NCI-H2227 treated with DMSO at 0.1 percent for 48 hours (cell line): Measurements from ENCODE around the gene PLA2G1B.
"Not testable (repeated sequence)": the region's sequence is repeated elsewhere in the genome, so short reads cannot be mapped to it uniquely, and the experiment has no call there.

Source experiments
- DNase-seq: peaks from one replicate; lab custom pipeline; 2025; lab: John Stamatoyannopoulos, UW

Gene PLA2G1B

GRCh38 chr12:120358412-120359100, 31.0 kb upstream of the PLA2G1B start:
- no peak for DNase-seq

DNA sequence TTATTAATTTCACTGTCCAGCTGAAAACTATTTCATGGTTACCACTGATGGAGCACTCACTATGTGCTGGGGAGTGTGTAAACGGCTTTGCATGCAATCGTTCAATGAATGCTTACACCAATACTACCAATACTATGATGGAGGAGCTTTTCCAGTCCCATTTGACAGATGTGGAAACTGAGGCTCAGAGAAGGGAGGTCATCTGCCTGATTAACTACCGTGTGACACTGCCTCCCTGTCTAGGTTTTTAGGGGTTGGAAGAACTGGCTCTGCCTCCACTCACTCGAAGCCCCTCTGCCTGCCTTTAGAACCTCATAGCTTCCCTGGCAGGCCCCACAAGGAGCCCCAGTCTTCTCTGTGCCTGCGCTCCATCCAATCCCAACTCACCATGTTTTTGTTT, 29.5 kb upstream of the PLA2G1B start:
- no peak for DNase-seq

- DNase-seq: peak; percentile 76
Measured at GRCh38 chr12:120356567-120357030, 29.0 kb upstream of the PLA2G1B start.

DNA sequence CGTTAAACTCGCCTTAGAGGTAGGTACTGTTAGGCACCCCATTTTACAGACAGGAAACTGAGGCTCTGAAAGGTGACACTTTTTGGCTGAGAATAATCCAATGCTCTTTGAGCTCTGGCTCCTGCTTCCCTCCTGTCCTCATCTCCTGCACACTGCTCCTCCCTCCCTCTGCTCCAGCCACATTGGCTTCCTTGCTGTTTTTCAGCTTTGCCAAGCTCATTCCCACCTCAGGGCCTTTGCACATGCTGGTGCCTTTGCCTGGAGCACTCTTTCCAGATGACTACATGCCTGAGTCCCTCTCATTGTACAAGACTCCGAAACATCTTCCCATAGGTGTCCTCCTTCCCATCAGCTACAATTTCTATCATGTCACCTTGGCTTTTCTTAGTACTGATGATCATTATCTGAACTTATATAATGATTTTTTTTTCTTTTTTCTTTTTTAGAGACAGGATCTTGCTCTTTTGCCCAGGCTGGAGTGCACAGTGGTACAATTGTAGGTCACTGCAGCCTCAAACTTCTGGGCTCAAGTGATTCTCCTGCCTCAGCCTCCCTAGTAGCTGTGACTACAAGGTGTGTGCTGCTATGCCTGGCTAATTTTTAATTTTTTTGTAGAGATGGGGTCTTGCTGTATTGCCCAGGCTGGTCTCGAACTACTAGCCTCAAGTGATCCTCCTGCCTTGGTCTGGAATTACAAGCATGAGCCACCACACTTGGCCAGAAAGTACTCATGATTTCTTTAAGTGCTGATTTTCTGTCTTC, 26.2 kb upstream of the PLA2G1B start:
- DNase-seq: no peak

GRCh38 chr12:120353136-120353535, 25.6 kb upstream of the PLA2G1B start:
- DNase-seq: no peak

DNA sequence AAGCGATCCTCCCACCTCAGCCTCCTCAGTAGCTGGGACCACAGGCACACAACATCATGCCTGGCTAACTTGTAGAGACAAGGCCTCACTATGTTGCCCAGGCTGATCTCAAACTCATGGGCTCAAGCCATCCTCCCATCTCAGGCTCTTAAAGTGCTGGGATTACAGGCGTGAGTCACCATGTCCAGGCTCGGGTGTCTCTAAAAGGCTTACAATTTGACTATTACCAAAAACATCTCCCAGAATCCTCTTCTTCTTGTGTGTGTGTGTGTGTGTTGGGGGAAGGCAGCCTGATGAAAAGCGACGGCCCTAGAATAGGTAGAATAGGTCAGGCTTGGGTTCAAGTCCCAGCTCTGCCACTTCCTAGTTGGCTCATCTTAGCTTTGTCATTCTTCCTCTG, 24.5 kb upstream of the PLA2G1B start:
- no peak for DNase-seq

- DNase-seq: no peak
Measured at GRCh38 chr12:120350576-120351350, 23.2 kb upstream of the PLA2G1B start.

- DNase-seq: no peak
Measured at GRCh38 chr12:120347766-120348165, 20.2 kb upstream of the PLA2G1B start.

- no peak for DNase-seq
Measured at GRCh38 chr12:120346681-120347080, 19.1 kb upstream of the PLA2G1B start.

- no peak for DNase-seq
Measured at GRCh38 chr12:120346031-120346430, 18.5 kb upstream of the PLA2G1B start.

DNA sequence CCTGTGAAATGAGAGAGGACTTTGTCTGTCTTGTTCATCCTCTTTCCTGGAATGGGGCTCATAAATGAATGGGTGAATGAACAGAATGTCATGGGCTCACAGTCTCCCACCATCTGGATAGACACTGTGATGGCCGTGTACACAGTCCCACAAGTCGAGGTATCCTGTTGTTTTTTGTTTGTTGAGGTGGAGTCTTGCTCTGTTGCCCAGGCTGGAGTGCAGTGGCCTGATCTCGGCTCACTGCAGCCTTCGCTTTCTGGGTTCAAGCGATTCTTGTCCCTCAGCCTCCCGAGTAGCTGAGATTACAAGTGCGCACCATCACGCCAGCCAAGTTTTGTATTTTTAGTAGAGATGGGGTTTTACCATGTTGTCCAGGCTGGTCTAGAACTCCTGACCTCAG, 16.1 kb upstream of the PLA2G1B start:
- no peak for DNase-seq

DNA sequence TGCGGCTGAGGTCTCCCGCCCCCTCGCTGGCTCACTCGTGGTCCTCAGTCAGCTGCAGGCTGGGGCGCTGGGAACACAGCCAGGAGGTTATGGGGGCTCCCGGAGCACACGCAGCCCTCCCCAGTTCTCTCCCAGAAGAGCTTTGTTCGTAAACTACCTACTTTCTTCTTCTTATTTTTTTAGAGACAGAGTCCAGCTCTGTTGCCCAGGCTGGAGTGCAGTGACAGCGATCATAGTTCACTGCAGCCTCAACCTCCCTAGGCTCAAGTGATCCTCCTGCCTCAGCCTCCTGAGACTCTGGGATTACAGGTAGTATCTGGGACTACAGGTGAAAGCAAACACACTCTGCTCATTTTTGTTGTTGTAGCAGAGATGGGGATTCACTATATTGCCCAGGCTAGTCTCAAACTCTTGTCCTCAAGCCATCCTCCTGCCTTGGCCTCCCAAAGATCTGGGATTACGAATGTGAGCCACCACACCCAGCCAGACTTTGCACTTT, 15.5 kb upstream of the PLA2G1B start:
- no peak for DNase-seq

DNA sequence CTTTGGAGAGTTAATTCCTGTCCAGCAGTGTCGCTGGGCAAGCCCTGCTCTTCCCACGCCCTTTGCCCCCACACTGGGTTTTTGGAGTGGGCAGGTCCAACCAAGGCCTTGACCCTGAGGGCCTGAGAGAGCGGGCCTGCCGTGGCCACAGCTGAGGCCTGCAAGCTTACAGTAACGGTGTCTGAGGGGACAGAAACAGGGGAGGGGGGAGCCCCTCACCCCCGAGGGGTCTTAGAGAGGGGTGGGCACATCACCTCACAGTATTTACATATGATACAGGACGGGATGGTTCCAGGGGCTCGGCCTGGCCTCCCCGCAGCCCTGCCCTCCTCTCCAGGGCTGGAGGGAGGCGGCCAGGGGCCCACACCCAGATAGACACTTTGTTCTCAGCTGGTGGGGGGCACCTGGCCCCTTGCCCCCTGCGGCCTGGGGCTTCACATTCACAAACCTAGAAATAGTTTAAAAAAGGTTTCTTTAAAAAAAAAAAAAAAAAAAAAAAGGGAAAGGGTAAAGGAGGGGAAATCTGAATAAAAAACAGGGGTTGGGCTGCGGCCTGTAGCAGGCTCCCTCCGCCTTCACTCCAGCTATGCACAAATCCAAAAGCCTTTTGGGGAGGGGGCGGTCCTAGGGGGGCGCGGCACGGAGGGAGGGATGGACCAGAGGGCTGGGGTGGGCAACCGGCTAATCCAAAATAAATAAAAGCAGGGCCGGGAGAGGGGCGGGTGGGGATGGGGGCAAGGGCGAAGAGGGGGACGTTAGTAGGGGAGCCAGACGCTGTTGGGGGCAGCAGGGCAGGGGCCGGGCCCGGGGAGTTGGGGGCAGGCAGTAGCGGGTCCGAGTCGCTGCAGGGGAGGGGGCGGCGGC, 14.8 kb upstream of the PLA2G1B start:
- no peak for DNase-seq

DNA sequence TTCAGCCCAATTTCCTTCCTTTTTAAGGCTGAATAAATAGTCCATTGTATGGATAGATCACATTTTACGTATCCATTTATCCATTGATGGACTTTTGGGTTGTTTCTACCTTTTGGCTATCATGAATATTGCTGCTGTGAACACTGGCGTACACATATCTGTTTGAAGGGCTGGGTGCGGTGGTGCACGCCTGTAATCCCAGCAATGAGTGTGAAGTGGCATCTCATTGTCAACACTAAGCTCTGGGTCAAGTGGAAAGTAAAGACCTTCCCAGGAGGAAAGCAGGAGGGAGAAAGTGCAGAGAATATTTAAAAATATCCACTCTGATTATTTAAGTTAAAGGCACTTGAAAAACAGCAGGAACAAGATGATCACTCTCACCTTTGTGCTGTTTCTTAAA, 11.7 kb upstream of the PLA2G1B start:
- peak; percentile 39 for DNase-seq

- DNase-seq: no peak
Measured at GRCh38 chr12:120337730-120338129, 10.2 kb upstream of the PLA2G1B start.

- DNase-seq: not testable (repeated sequence)
Measured at GRCh38 chr12:120336392-120336791, 8.8 kb upstream of the PLA2G1B start.

DNA sequence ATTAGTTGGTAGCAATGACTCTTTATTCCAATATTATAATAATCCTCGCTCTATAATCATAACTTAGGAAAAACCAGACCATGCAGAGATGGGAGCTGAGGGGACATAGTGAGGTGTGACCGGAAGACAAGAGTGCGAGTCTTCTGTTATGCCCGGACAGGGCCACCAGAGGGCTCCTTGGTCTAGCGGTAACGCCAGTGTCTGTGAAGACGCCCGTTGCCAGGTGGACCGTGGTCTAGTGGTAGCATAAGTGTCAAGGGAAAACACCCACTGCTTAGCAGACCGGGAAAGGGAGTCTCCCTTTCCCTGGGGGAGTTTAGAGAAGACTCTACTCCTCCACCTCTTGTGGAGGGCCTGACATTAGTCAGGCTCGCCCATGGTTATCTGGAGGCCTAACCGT, 7.9 kb upstream of the PLA2G1B start:
- not testable (repeated sequence) for DNase-seq

DNA sequence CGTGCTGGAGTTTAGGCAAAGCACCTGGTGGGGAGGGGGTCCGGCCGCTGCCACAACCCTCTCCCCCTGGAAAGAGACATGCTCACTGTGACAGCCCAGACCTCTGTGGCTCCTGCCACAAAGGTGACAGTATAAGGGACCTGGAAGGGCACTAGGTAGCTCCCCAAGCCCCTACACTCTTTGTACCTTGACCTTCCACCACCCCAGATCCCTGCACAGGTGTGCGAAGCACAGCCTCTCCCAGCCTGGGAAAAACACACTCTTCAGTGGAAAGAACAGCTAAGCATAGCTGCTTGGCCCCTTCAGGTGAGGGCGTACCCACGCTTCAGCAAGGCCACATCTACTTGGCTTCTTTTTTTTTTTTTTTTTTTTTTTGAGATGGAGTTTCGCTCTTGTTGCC, 4.9 kb upstream of the PLA2G1B start:
- DNase-seq: no peak

DNA sequence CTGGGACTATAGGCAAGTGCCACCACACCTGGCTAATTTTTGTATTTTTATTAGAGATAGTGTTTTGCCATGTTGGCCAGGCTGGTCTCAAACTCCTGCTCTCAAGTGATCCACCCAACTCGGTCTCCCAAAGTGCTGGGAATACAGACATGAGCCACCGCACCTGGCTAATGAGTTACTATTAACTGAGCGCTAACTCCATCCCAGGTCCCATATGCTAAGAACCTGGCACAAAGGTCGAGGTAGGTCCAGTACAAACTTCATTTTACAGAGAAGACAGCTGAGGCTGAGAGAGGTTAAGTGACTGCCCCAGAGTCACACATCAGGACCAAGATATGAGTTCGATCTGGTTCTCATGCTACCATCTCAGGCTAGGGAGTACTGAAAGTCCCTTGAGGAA, 4.5 kb upstream of the PLA2G1B start:
- DNase-seq: no peak

GRCh38 chr12:120331390-120331789, 3.8 kb upstream of the PLA2G1B start:
- no peak for DNase-seq

GRCh38 chr12:120328228-120328627, 649 bp upstream of the PLA2G1B start:
- no peak for DNase-seq
